HepG2 (cell line): ENCODE data around the gene CSTPP1. TPM values are rescaled to one million over a fixed set of nuclear protein-coding genes. Genes with fewer than 3 reads are reported as not detected.

ENCODE experiments used
- ATF6 ChIP-seq: sonication (generic); formaldehyde crosslinking; conservative IDR thresholded peaks from 2 replicates; pipeline ENCODE4 v1.4.0; 2020; ENCODE audit warnings: missing genetic modification reagents
- FUBP1 ChIP-seq: sonication (generic); formaldehyde crosslinking; IDR thresholded peaks from 2 replicates; pipeline ENCODE4 v1.5.1; 2020; ENCODE audit warnings: missing genetic modification reagents, mild to moderate bottlenecking, borderline replicate concordance
- HDAC1 ChIP-seq: sonication (generic); formaldehyde crosslinking; IDR thresholded peaks from 2 replicates; pipeline ENCODE4 v1.5.1; 2020; ENCODE audit warnings: mild to moderate bottlenecking, missing genetic modification reagents
- HMGXB4 ChIP-seq, 2 experiments: sonication (generic) in 1 of 2; formaldehyde crosslinking in 1 of 2; IDR thresholded peaks; 2 replicates each; pipeline versions ENCODE4 v1.4.0 to v1.6.1; 2018 to 2020; ENCODE audit warnings: missing genetic modification reagents in 2 of 2, borderline replicate concordance in 1 of 2, low read depth in 1 of 2, mild to moderate bottlenecking in 1 of 2, missing biosample characterization in 1 of 2
- NFE2L1 ChIP-seq: sonication (generic); formaldehyde crosslinking; IDR thresholded peaks from 2 replicates; pipeline ENCODE4 v1.4.0; 2020; ENCODE audit warnings: missing genetic modification reagents, mild to moderate bottlenecking, borderline replicate concordance
- PRPF4 ChIP-seq: fragments of 200-400 bp; formaldehyde crosslinking; IDR thresholded peaks from 2 replicates; pipeline ENCODE4 v1.6.1; 2016; ENCODE audit warnings: low read length, low read depth; ENCODE audit not compliant: poor library complexity, severe bottlenecking
- RFXANK ChIP-seq: IDR thresholded peaks from 2 replicates; pipeline ENCODE4 v1.6.1; 2016
- SMAD9 ChIP-seq: sonication (generic); formaldehyde crosslinking; IDR thresholded peaks from 2 replicates; pipeline ENCODE4 v1.5.1; 2020; ENCODE audit warnings: mild to moderate bottlenecking, missing genetic modification reagents
- ZBTB1 ChIP-seq: sonication (generic); formaldehyde crosslinking; IDR thresholded peaks from 2 replicates; pipeline ENCODE4 v1.4.0; 2020; ENCODE audit warnings: missing genetic modification reagents, borderline replicate concordance
- ZBTB37 ChIP-seq: sonication (generic); formaldehyde crosslinking; IDR thresholded peaks from 2 replicates; pipeline ENCODE4 v1.4.0; 2020; ENCODE audit warnings: mild to moderate bottlenecking, missing genetic modification reagents
- ZBTB4 ChIP-seq: sonication (generic); formaldehyde crosslinking; IDR thresholded peaks from 2 replicates; pipeline ENCODE4 v1.4.0; 2020; ENCODE audit warnings: missing genetic modification reagents, mild to moderate bottlenecking, borderline replicate concordance
- ZNF224 ChIP-seq: sonication (generic); formaldehyde crosslinking; IDR thresholded peaks from 2 replicates; pipeline ENCODE4 v1.5.0; 2020; ENCODE audit warnings: mild to moderate bottlenecking, missing genetic modification reagents
- ZNF331 ChIP-seq: sonication (generic); formaldehyde crosslinking; IDR thresholded peaks from 2 replicates; pipeline ENCODE4 v1.4.0; 2020; ENCODE audit warnings: missing genetic modification reagents
- ZNF556 ChIP-seq: sonication (generic); formaldehyde crosslinking; IDR thresholded peaks from 2 replicates; pipeline ENCODE4 v1.4.0; 2020; ENCODE audit warnings: mild to moderate bottlenecking, missing genetic modification reagents, borderline replicate concordance
- ZNF605 ChIP-seq: sonication (generic); formaldehyde crosslinking; IDR thresholded peaks from 2 replicates; pipeline ENCODE4 v1.8.0; 2022; ENCODE audit warnings: mild to moderate bottlenecking, missing genetic modification reagents
- ZNF614 ChIP-seq: IDR thresholded peaks from 2 replicates; pipeline ENCODE4 v1.6.1; 2018; ENCODE audit warnings: missing biosample characterization, missing genetic modification reagents, inconsistent platforms, borderline replicate concordance
- ZNF746 ChIP-seq: sonication (generic); formaldehyde crosslinking; IDR thresholded peaks from 2 replicates; pipeline ENCODE4 v1.8.0; 2022; ENCODE audit warnings: mild to moderate bottlenecking, missing genetic modification reagents
- polyA plus RNA-seq, 8 experiments: library from polyadenylated mRNA; depleted of rRNA in 3 of 8; stranded (reverse) in 7 of 8; unstranded in 1 of 8; fragments of >200 nt; fragmentation: Illumina TruSeq in 4 of 8; extraction: Trizol in 4 of 8; gene quantifications; 2 replicates each; pipeline versions ENCODE4 v1.2.1 to v1.2.3, GENCODE V29; 2011 to 2016; ENCODE audit warnings: low read depth in 4 of 8, missing spikeins in 1 of 8, mixed read lengths in 1 of 8; ENCODE audit not compliant: insufficient read depth in 1 of 8
- total RNA-seq, 5 experiments: library from RNA; depleted of rRNA; stranded (reverse); fragments of >200 nt; fragmentation: Illumina TruSeq; extraction: Trizol; gene quantifications; 2 replicates each; pipeline ENCODE4 v1.2.3, GENCODE V29; 2016; ENCODE audit warnings: low read depth in 1 of 5

Gene CSTPP1
- total and polyA plus RNA-seq, 2 of the 13 experiments (the other 11 are each of a cell fraction or from before 2014, with no cell fraction given) = 12.3 to 14.6 TPM

- no peak for TF ChIP-seq ZNF746
- no peak for TF ChIP-seq NFE2L1 (CRISPR knock-in tag)
- peak; percentile 57; the same call in 1 of the 2 replicates for TF ChIP-seq ZNF614 (CRISPR knock-in tag)
- no peak for TF ChIP-seq ZNF224
- TF ChIP-seq ZNF605 (CRISPR knock-in tag) = peak; percentile 65
- TF ChIP-seq ATF6 (CRISPR knock-in tag) = no peak
- 0 out of 2 replicates have a peak, but pooled peaks have one; percentile 53 for TF ChIP-seq RFXANK (CRISPR knock-in tag)
- TF ChIP-seq HDAC1 (CRISPR knock-in tag) = peak; percentile 86
- no peak for TF ChIP-seq ZBTB37 (CRISPR knock-in tag)
- TF ChIP-seq HMGXB4 (CRISPR knock-in tag; IDR thresholded peaks at IDR 0.05; ENCODE audit: borderline replicate concordance in 1 of 2, low read depth in 1 of 2) = peak in 1 of 2 experiments; percentile 40; a peak in 2 of 4 replicates
- no peak for TF ChIP-seq SMAD9 (CRISPR knock-in tag)
- TF ChIP-seq ZBTB1 = no peak
- no peak for TF ChIP-seq FUBP1 (CRISPR knock-in tag)
- TF ChIP-seq ZNF556 (CRISPR knock-in tag) = peak; percentile 95
- TF ChIP-seq ZNF331 = peak; percentile 73; the same call in 1 of the 2 replicates
- TF ChIP-seq PRPF4 = no peak
- no peak for TF ChIP-seq ZBTB4 (CRISPR knock-in tag)
Observed at GRCh38 chr11:46936138-46937110, at the start of gene CSTPP1 (continued).
